ENCODE results near the gene TUSC2.
A peak's percentile ranks its signal among the peaks of the same experiment; 100 is the strongest.
"Not testable (repeated sequence)": the region's sequence is repeated elsewhere in the genome, so short reads cannot be mapped to it uniquely, and the experiment has no call there.

TUSC2 gene

DNA sequence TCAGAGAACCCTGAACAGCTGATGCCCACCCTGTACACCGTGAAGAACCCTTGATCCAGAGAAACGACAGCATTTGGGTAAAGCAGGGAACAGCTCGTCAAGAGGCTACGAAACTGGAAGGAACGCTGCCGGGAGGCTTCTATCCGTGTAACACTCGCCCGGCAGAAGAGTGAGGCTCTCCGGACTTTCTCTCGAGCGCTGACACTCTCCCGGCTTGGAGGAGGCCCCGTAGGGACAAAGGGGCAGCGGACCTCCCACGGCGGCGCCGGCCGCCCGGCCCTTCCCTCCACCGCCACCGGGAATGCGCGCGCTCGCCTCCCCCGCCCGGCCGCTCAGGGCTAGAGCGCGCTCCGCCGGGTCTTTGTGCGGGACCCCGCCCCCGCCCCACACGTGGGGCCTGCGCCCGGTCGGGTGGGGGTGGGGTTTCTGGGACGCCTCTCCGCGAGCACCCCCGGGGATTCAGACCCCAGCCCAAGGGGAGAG is 7.1 kb downstream of the TUSC2 start:
- H3K36me3 Mint-ChIP-seq (ENCODE audit: low read depth), result peaks cover 57% of the 10 kb centered on the region
- peaks cover 50% of the 10 kb centered on the region for H3K4me1 Mint-ChIP-seq (ENCODE audit: low read depth)
- H3K27me3 Mint-ChIP-seq, result no peaks in the 10 kb centered on the region
- H3K4me3 Mint-ChIP-seq, result peak overlapping the region; percentile 88
- no peaks in the 10 kb centered on the region for H3K9me3 Mint-ChIP-seq
- no peak for DNase-seq
- H3K27ac Mint-ChIP-seq, result peak overlapping the region; percentile 87

DNA sequence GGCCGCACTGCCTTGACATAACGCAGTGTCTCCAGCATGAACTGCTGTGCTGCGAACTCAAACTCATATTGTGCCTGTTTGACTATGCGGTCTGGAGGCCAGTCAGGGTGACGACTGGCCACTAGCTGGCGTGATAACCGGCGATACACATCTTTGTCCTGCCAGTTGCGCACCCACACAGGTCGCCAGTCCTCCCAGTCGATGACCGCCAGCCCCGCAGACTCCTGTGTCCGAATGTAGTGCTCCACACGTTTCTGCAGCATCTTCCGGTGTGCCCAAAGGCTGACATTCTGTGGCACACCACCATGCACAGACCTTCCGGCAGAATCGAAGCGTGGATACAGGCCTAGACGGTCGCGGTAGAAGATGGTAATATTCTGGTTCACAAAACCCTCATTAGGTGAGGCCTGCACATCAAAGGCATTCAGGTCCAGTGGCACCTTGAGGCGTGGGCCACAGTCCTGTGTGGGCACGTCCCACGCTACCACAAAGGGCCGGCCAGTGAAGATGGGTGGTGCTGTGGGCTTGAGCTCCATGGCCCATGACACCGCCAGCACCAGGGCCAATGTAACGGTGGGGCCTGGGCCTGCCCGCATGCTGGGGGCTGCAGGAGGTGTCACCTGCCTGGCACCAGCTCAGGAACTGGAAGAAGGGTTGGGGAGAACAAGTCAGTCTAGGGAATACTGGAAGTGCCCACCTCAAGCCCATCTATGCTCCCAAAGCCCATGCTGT is 8.0 kb downstream of the TUSC2 start:
- Mint-ChIP-seq H3K27me3 (no peaks in the 10 kb centered on the region), H3K4me3 (peak overlapping the region; percentile 88), H3K36me3 (ENCODE audit: low read depth) (peaks cover 49% of the 10 kb centered on the region), H3K9me3 (no peaks in the 10 kb centered on the region), H3K4me1 (ENCODE audit: low read depth) (peaks cover 53% of the 10 kb centered on the region), H3K27ac (peak overlapping the region; percentile 57)
- DNase-seq, result no peak

DNA sequence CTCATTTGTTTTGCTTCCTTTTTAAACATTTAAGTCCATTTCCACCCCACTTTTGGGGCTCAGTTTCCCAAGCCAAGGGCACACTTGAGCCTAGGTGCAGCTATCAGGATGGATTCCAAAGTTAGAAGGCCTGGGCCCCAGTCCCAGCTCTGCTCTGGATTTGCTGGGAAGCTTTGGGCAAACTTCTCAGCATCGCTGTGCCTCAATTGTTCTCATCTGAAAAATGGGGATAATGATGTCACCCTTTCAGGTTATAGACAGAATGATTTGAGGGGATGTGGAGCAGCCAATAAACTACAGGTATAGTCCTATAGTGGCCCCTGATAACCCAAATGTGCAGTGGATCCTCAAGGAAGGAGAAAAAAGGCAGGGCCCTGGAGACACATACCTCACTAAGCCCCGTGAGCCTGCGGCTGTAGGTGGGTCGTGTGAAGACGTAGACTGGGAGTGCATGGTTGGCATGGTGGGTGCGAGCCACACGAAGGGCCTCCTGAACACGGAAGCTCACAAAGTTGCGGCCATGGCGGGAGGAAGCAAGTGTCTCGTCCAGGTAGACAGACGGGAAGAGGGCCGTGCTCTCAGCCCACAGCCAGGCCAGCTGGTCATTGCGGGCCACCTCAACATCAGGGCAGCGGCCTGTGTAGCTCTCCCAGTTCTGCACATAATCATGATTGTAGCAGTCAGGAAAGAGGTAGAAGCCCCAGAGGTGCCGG is 8.7 kb downstream of the TUSC2 start:
- Mint-ChIP-seq H3K4me3 (no peak overlapping the region), H3K27me3 (no peaks in the 10 kb centered on the region), H3K9me3 (no peaks in the 10 kb centered on the region), H3K27ac (no peak overlapping the region), H3K36me3 (ENCODE audit: low read depth) (peaks cover 42% of the 10 kb centered on the region), H3K4me1 (ENCODE audit: low read depth) (peaks cover 48% of the 10 kb centered on the region)
- DNase-seq, result no peak

DNA sequence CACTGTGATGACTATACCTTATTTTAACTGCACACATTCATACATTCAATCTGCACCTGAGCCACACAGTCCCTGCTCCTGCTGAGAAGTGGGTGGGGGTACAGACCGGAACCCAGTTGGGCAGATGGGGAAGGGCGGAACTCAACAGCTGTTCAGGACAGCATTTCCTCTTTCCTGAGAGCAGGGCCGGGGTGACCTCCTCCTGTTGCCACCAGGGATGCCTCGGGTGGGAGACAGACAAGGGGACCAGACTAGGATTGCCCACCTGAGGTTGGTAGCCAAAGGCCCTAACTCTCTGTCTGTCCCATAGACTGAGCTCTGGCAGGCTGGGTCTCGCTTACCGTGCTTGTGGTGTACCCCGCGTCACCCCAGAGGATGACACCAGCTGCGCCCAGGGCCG is 9.4 kb downstream of the TUSC2 start:
- Mint-ChIP-seq H3K36me3 (ENCODE audit: low read depth) (peaks cover 35% of the 10 kb centered on the region), H3K4me1 (ENCODE audit: low read depth) (peaks cover 48% of the 10 kb centered on the region), H3K4me3 (no peak overlapping the region), H3K27me3 (no peaks in the 10 kb centered on the region), H3K27ac (peak overlapping the region; percentile 22), H3K9me3 (no peaks in the 10 kb centered on the region)
- DNase-seq, result no peak

DNA sequence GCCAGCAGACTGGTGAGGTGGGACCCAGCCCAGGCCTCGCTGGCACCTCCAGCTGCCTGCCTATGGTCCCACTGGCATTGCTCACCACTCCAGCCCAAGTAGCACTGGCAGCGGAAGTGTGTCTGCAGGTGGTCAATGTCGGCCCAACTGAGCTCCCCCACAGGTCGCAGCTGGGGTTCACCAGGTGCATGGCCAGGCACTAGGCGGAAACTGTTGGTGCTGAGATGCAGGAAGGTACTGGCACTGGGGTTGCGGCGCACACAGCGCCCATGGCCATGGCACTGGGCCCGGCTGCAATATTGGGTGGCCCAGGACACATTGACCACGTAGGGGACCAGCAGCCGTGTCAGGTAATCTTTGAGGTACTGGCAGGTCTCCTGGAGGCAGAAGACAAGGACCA is 9.9 kb downstream of the TUSC2 start:
- Mint-ChIP-seq H3K4me1 (ENCODE audit: low read depth) (peaks cover 48% of the 10 kb centered on the region), H3K9me3 (no peaks in the 10 kb centered on the region), H3K27me3 (no peaks in the 10 kb centered on the region), H3K4me3 (no peak overlapping the region), H3K36me3 (ENCODE audit: low read depth) (peaks cover 34% of the 10 kb centered on the region), H3K27ac (no peak overlapping the region)
- no peak for DNase-seq

DNA sequence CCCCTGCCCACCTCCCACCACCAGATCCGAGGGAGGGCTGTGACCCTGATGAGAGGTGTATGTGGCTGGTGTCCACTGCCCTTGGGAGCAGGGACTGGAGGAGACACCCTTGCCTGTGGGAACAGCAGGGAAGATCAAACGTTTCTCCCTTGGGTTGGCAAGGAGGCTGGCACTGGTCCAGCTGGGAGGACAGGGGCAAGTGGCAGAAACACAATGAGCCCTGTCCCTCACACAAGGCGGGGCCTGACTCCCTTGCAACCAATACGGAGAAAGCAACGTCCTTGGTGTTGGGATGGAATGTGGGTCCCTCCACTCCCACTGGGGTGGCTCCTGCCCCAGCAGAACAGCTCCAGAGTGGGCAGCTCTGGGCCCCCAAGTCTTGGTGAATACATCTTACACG is 10.7 kb downstream of the TUSC2 start:
- H3K36me3 Mint-ChIP-seq (ENCODE audit: low read depth), result peaks cover 34% of the 10 kb centered on the region
- H3K9me3 Mint-ChIP-seq, result no peaks in the 10 kb centered on the region
- H3K4me1 Mint-ChIP-seq (ENCODE audit: low read depth), result peaks cover 46% of the 10 kb centered on the region
- H3K27me3 Mint-ChIP-seq, result no peaks in the 10 kb centered on the region
- DNase-seq, result no peak
- no peak overlapping the region for H3K4me3 Mint-ChIP-seq
- no peak overlapping the region for H3K27ac Mint-ChIP-seq

DNA sequence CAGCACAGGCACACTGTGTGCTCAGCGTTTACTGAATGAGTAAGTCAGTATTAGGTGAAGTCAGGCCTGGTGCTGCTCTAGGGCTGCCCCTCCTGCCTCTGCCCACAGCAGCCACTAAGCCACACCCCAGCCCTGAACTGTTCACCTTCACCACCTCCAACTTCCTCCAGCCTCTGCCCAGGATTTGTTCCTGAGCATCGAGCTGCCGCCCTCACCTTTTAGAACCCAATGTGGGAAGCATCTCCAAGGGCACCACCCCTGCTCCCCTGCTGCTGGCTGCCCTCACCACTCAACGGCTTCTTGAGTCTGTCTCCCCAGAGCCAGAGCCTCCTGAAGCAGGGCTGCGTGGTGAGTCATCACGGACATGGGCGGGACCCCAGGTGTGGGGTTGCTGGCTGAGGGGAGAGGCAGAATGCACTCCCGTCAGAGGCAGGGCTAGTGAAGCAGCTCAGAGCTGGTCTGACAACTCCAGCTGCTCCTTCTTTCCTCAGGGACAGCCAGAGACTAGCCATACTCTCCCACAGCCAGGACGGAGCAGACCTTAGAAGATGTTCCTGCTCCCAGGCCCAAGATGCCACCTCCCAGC is 11.3 kb downstream of the TUSC2 start:
- H3K36me3 Mint-ChIP-seq (ENCODE audit: low read depth), result peaks cover 34% of the 10 kb centered on the region
- peak overlapping the region; percentile 80 for H3K27ac Mint-ChIP-seq
- H3K27me3 Mint-ChIP-seq, result no peaks in the 10 kb centered on the region
- peaks cover 42% of the 10 kb centered on the region for H3K4me1 Mint-ChIP-seq (ENCODE audit: low read depth)
- peak; percentile 74 for DNase-seq
- no peak overlapping the region for H3K4me3 Mint-ChIP-seq
- no peaks in the 10 kb centered on the region for H3K9me3 Mint-ChIP-seq

DNA sequence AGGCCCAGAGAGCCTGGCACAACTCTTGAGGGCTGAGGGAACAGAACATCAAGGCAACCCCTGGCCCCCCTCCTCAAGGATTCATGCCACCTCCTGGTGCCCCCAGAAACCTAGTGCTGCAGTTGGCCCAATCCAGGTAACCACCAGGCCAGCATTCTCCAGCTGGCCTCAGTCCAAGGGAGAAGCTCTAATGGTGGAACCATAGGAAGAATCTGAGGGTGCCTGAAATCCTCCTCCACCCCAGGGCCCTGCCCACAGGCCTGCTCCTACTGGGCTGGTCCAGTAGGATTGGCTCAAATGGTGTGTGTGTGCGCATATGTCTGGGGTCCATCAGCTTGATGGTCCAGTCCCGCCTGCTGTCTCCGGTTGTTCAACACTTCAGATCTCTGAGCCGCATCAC is 13.2 kb downstream of the TUSC2 start:
- Mint-ChIP-seq H3K4me1 (ENCODE audit: low read depth) (peaks cover 33% of the 10 kb centered on the region), H3K9me3 (no peaks in the 10 kb centered on the region), H3K27me3 (no peaks in the 10 kb centered on the region), H3K27ac (no peak overlapping the region), H3K4me3 (no peak overlapping the region), H3K36me3 (ENCODE audit: low read depth) (peaks cover 30% of the 10 kb centered on the region)
- no peak for DNase-seq

DNA sequence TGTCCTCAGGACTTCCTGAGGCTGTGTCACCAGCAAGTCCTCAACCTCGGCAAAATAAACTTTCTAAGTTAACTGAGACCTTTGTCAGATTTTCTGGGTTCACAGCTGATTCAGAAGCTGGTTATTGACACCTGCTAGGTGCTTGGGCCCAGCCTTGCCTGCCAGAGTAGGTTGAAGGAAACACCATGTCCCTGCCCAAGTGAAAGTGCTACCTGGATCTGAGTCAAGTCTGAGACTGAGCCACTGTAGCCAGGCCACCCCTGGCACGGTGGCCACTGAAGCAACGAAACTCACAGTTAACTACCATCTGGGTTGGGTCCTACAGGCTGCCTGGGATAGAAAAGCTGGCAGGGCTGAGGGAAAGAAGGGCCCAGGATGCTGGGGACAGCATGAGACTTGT is 13.7 kb downstream of the TUSC2 start:
- Mint-ChIP-seq H3K9me3 (no peaks in the 10 kb centered on the region), H3K4me1 (ENCODE audit: low read depth) (peaks cover 28% of the 10 kb centered on the region)

DNA sequence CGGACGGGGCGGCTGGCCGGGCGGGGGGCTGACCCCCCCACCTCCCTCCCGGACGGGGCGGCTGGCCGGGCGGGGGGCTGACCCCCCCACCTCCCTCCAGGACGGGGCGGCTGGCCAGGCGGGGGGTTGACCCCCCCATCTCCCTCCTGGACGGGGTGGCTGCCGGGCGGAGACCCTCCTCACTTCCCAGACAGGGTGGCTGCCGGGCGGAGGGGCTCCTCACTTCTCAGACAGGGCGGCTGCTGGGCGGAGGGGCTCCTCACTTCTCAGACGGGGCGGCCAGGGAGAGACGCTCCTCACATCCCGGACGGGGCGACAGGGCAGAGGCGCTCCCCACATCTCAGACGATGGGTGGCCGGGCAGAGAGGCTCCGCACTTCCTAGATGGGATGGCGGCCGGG is 16.0 kb downstream of the TUSC2 start:
- DNase-seq, H3K4me3 Mint-ChIP-seq, H3K9me3 Mint-ChIP-seq, H3K27me3 Mint-ChIP-seq, H3K27ac Mint-ChIP-seq: not testable (repeated sequence)
- peaks cover 13% of the 10 kb centered on the region for H3K4me1 Mint-ChIP-seq (ENCODE audit: low read depth)
- H3K36me3 Mint-ChIP-seq (ENCODE audit: low read depth), result peaks cover 18% of the 10 kb centered on the region

More for the DNA sequence above, 13.7 kb downstream of the TUSC2 start:
- H3K36me3 Mint-ChIP-seq (ENCODE audit: low read depth), result peaks cover 30% of the 10 kb centered on the region
- H3K27ac Mint-ChIP-seq, result no peak overlapping the region
- H3K4me3 Mint-ChIP-seq, result no peak overlapping the region
- no peaks in the 10 kb centered on the region for H3K27me3 Mint-ChIP-seq
- no peak for DNase-seq

DNA sequence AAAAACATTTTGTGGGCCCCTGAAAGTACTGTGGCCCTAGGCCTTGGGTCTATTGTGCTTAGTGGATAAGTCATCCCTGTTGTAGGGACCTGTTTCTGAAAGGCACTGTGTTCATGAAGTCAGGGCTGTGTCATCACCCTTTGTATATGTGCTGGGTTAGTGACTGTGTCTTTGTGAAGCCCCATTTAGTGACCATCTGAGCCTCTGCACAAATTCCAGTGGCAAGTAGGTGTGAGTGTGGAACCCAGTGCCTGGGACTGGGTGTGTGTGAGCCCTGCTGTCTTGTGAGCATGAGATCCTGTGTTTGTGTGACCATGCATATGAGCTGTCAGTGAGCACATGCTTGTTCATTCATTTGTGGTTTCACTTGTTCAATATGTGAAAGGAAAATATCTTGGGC is 23.4 kb downstream of the TUSC2 start:
- H3K4me1 Mint-ChIP-seq (ENCODE audit: low read depth), result peaks cover 21% of the 10 kb centered on the region
- no peak for DNase-seq
- H3K27ac Mint-ChIP-seq, result peak overlapping the region; percentile 29
- no peaks in the 10 kb centered on the region for H3K27me3 Mint-ChIP-seq
- no peak overlapping the region for H3K4me3 Mint-ChIP-seq
- no peaks in the 10 kb centered on the region for H3K9me3 Mint-ChIP-seq
- H3K36me3 Mint-ChIP-seq (ENCODE audit: low read depth), result peaks cover 9% of the 10 kb centered on the region

DNA sequence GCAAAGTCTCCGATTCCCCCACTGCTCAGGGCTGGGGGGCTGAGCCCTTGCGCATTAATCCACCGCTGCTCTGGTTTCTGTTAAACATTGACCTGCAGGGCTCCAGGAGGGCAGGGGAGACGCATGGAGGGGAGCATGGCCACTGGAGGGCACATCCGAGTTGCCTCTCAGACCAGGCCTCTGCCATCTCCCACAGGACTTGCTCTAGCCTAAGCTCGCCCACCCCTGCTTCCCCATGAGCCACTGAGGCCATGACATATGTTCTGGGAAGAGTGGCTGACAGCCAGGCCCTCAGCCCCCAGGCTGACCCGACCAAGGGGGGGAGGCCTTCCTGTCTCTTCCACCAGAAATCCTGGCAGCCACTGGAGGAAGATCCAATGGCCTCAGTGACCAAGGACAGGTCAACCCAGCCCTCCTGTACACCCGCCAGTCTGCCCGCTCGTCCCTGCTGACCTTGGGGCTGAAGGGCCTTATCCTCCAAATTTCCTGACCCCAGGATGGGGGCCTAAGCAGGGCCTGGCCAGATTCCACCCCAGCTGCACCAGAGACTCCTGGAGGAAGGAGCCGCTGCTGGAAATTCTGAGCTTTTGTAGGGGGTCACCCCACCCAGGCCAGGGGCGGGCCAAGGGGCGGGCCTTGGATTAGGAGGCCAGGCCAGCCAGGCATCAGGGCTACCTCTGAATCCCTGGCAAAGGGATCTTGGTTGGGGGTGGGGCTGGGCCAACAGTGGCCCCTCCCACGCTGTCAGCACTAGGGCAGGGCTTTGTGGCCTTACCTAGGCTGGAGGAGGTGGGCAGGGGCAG is 24.8 kb downstream of the TUSC2 start, which contains the start of gene HYAL1:
TSS of gene HYAL1 (minus strand) at position 562 of the 803 bp plus-strand sequence. CDS start 618 bp downstream, outside the sequence.
- no peak for DNase-seq
- Mint-ChIP-seq H3K36me3 (ENCODE audit: low read depth) (peaks cover 7% of the 10 kb centered on the region), H3K4me3 (no peak within 1 kb of the TSS), H3K27me3 (no peaks in the 10 kb centered on the region), H3K4me1 (ENCODE audit: low read depth) (peaks cover 25% of the 10 kb centered on the region), H3K27ac (no peak within 1 kb of the TSS), H3K9me3 (no peaks in the 10 kb centered on the region)

DNA sequence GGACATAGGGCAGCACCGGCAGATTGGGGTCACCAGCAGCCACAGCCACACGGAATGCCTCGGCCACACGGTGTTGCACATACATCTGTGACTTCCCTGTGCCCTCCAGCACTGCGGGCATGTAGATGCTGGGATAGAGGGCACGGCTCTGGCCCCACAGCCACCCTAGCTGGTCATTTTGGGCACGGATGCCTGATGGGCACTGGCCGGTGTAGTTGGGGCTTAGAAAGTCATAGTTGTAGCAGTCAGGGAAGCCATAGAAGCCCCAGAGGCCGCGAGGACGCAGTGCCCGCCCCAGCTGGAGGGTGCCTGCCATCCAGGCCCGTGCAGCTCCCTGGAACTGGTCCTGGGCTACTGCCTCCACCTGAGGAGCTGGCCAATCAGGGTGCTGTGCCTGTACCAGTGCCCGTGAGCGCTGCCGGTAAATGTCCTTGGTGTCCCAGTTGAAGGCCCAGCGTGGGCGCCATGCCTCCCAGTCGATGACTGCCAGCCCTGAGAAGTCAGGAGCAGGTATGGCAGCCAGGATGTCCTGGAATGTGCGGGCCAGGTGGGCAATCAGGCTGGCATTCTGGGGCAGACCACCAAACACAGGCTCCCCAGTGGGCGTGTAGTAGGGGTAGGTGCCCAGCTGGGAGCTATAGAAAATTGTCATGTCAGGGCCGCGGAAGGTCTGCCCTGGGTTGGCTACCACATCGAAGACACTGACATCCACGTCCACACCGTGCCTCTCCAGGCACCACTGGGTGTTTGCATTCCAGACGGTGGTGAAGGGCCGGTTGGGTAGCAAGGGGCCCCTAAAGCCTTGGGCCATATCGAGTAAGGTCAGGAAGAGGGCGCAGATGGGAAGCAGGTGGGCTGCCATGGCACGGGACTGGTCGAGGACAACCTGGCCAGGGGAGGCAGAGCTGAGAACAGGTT is 25.7 kb downstream of the TUSC2 start:
- peaks cover 7% of the 10 kb centered on the region for H3K36me3 Mint-ChIP-seq (ENCODE audit: low read depth)
- no peak for DNase-seq
- no peaks in the 10 kb centered on the region for H3K9me3 Mint-ChIP-seq
- no peaks in the 10 kb centered on the region for H3K27me3 Mint-ChIP-seq
- no peak overlapping the region for H3K4me3 Mint-ChIP-seq
- H3K27ac Mint-ChIP-seq, result no peak overlapping the region
- peaks cover 33% of the 10 kb centered on the region for H3K4me1 Mint-ChIP-seq (ENCODE audit: low read depth)

Measured in activated T-cell treated with anti-CD3 and anti-CD28 coated beads, Interleukin-2, amount 50 U/mL, for 24 hours (primary cell).